NCI-H510A treated with DMSO at 0.1 percent for 48 hours (cell line): ENCODE measurements around the gene CAMK2D.

Source experiments
- DNase-seq: peaks from one replicate; lab custom pipeline; 2025; lab: John Stamatoyannopoulos, UW

The CAMK2D gene

DNA sequence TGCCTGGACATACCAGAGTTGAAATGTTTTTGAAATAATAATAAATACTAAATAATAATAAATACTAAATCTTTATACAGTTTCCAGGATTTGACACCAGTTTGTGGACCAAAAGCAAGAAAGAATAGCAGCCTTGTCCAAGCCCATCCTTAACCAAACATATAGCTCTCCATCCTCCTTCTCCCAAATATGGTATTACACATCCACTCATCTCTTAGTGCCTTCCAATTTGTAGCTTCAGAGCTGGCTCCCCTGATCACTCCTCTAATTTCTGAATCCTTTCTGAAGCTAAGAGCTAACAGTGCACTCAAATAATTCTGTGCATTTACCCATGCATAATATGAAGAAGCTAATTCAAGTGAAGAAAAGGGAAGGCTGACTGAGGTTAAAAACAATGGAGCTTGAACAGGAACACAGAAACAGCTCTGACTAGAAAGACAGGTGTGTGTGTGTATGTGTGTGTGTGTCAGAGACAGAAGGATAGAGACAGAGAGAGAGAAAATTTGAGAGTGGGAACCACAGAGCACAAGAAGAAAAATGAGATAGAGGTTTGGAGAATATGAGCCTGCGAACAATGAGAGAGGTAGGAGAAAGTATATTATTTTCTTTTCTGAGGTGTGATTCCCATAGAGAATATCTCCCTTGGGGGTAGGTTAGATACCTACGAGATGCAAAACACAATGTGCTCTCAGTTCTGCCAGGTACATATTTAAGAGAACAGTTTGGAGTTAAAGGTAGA is 123.5 kb downstream of the CAMK2D start:
- DNase-seq, result no peak

DNA sequence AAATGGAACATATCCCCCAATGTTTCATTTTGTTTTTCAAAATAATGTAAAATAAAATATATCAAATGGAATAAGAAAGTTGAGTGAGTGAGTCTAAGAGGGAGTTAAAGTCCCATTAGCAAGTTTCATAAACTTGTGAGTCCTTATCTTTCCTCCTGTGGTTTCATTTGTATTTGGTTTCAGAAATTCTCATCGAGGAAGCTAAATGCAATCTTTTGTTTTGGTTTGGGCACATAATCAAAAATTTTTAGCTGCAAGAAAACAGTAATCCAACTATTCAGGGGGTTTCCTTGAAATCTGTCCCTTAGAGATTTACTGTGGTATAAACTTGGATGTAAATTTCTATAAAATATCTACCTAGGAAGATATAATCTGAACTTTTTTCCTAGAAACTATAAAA is 124.2 kb downstream of the CAMK2D start:
- DNase-seq, result no peak

DNA sequence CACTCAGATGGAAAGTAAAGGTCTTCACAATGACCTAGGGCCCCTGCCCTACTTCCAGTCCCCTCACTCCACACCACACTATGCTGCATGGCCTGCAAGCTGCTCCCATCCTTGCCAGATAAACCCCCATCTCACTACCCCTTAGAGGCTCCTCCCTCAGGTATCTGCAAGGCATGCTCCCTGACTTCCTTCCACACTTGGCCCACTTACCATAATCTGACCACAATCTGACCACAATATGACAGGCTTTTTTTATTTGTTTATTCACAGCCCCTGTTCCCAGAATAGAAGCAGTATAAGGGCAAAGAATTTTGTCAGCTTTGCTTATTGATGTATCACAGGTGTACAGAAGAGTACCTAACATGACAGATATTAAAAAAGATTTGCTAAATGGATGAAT is 124.7 kb downstream of the CAMK2D start:
- DNase-seq, result no peak

DNA sequence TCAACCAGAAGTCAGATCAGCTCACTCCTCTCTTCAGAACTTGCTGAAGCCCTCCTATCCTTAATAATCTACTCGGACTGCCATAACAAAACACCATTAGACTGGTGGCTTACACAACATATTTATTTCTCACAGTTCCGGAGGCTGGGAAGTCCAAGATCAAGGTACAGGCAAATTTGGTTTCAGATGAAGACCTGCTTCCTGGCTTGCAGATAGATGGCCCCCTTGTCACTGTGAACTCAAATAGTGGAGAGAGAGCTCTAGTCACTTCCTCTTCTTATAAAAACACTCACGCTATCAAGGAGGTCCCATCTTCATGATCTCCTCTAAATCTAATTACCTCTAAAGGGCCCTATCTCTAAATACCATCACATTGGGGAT is 125.1 kb downstream of the CAMK2D start:
- DNase-seq, result no peak

DNA sequence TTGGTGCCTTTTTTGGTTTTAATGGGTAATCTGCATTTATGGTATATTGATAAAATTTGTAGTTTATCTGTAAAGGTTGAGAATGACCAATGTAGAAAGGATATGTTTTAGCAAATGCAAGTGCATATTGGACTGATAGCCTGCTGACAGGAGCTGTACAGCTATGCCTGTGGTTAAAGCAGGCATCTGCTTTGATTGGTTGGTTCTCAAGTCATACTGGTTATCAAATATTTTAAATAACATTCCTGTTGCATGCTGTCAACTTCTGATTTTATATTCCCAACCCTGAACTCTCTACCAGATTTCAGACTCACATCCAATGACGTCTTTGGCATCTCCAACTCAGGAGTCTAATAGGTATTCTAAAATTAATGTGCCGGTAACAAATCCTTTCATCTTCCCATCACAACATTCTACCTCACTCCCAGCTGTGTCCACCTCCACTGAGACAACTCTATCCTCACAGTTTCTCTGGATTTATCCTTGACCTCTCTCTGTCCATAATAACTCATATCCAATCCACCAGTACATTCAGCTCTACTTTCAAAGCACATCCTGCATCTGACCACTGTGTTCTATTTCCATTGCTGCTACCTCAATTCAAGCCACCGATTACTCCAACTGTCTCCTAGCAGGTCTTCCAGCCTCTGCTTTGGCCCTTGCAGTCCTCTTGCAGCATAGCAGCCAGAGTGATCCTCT is 125.7 kb downstream of the CAMK2D start:
- no peak for DNase-seq

DNA sequence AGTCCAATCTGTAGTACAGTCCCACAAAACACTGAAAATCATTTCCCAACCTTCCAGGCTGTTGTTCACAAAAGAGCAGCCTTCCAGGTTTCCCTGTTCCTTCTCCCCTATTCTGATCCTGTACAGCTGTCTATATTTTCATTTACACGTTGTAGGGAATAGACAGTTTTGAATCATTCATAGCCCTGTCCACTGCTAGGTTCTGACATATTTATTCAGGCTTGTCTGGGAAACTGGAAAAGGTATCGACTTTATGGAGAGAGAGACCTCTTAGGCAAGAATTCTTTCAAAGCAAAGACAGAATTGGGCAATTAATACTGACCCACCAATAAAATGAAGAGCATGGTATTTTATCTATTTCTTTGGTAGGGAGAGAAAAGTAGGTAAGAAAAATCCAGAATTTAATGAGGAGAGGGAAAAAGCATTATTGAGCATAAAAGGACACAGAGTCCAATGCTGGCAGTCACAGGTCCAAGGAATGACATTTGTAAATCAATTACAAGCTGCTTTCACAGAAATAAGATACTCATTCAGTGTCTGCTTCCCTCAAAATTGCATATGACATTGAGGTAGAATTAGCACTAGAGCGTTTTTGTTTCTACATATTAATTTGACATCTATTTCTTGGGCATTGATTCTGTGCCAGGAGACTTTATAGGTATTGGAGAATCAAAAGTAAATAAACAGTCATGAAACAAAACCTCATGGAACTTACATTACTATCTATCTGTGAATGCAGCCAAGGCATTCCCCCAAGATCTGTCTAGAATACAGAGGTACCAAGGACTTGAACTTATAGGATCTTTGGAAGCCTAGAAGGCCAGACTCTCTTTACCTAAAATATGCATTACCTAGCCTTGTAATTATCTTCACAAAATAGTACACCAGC is 127.2 kb downstream of the CAMK2D start:
- no peak for DNase-seq

DNA sequence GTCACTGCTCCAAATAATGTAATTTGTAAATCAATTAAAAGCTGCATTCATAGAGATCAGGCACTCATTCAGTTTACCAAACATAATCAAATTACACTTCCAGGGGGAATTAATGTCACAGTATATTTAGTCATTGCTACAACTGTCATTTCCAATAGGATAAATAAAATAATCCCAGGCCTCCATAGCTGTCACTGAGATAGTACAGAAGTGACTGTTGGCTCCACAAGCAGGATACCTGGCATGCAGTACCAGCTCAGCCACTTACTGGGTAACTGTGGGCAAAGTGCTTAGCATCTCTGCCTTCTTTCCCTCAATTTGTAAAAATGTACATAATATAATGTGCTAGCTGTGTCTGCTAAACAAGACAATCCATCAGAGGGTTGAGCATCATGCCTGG is 128.1 kb downstream of the CAMK2D start:
- no peak for DNase-seq

DNA sequence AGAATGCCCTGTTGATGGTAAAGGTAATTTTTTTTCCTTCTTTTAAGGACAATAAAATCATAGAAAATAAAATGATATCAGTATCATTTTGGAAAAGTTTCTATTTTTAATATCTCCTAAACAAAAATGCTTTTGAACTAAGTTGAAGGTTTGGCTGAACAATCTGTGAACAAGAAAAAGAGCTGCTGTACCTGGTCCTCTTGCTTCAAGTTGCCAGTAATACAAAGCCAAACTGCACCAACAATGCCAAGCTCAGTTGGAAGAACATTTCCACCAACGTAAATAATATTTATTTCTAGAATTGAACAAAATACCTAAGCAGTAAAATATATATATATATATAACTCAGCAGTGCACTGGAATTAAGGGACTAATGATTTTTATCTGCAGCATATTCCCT is 132.8 kb downstream of the CAMK2D start:
- DNase-seq, result no peak

DNA sequence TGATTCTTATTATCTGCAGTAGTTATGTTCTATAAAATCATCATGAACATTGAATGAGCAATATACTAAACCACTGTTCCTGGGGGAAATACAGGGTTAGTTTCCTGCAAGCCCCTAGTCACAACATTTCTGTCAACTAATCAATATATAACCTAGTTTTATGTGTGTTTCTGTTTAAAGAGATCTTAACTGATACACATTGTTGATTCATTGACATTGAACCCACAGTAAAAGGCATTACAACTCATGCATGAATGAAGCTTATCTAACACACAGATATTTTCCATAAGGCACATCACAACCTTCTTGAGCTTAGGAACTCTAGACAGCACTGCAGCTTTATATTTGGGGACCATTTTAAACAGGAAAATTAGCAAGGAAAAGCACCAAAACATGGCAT is 134.2 kb downstream of the CAMK2D start:
- no peak for DNase-seq

DNA sequence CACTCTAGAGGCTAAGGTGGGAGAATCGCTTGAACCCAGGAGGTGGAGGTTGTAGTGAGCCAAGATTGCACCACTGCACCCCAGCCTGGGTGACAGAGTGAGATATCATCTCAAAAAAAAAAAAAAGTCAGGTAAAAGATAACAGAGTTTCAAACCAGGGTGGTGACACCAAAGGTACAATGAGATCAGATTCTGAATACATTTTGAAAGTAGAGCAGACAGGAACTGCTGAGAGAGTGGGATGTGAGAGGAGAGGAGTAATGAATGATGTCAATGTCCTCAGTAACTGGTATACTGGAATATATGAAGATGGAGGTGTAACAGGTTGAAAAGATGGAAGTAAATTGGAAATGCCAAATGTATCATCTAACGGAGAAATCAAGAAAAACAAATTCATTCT is 135.6 kb downstream of the CAMK2D start:
- no peak for DNase-seq

DNA sequence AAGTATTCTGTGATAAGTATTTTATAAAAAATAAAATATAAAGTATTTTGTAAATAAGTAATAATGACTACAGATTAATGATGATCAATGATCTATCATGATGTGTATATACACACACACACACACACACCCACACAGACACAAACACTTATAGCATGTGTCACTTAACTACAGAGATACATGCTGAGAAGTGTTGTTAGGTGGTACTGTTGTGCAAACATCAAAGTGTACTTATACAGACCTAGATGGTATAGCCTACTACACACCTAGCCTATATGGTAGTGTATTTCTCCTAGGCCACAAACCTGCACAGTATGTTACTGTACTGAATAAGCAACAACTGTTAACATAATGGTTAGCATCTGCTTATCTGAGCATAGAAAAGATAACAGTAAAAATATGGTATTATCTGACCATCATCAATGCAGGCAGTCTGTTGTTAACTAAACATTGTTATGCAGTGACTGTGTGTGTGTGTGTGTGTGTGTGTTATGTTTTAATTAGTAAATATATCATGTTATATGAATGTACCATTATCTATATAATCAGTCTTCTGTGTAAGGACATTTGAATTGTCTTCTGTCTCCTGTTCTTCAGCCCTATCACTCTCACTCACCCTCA is 138.2 kb downstream of the CAMK2D start:
- no peak for DNase-seq

DNA sequence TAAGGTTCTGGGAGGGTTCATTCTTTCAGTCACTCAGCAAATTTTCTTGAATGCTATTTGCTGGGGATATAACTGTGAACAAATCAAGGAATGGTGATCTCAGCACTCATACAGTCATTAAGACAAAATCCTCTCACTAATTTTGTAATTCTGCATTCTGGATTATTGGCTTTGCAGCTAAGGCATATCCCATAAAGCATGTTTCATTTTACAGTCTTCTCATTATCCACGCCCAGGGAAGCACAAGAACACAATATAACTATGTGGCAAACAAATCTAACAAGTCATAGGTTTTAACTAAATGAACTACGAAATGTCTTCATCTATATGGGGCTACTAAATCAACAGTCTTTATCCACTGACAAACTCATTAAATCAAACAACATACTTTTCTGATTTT is 139.9 kb downstream of the CAMK2D start:
- no peak for DNase-seq

DNA sequence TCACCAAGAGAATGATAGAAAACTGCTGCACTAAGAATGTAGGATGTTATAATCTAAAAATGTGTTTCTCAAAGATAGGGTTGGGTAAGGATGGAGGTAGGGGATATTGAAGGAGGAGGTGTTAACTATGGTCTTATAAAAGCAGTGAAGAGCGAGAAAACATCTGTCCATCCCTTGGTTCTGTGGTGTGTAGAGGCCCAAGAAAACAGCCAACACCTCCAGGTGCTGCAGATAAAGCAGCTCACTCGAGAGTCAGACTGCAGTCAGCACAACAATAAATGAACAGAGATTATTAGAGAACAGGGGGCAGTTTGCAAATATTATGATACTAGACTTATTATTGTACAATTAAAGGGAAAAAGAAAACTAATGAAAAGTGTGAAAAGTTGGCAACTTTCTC is 141.5 kb downstream of the CAMK2D start:
- no peak for DNase-seq

DNA sequence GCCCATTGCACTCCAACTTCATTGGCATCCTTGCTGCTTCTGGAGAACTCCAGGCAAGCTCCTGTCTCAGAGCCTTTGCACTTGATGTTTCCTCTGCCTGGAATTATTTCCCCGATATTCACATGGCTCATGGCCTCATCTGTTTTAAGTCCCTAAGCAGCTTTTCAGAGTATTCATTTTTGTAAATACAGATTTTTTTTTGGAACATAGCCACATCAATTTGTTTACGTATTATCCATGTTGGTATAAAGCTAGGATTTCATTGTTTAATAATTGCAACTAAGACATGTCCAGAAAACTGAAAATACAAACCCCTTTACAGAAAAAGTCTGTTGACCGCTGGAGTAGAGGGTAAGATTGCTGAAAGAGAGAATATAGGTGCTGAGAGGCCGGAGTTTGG is 142.0 kb downstream of the CAMK2D start:
- no peak for DNase-seq

DNA sequence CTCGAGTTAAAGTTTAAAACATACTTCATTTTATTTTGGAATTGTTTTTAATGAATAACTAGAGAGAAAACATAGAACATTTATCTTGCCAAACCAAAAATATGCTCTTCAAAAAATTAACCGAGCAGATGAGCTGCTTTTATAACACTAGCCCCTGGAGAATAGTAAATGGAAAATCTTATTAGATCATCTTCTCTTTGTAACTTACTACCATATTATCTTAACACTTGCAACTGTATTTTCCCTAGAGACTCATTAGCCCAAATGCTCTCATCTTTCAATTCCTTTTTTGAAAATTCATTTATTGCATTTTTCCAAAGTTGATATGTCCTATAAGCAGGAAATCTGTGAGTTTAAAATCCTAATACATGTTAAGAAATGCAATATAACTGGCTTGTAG is 143.3 kb downstream of the CAMK2D start:
- DNase-seq, result no peak

DNA sequence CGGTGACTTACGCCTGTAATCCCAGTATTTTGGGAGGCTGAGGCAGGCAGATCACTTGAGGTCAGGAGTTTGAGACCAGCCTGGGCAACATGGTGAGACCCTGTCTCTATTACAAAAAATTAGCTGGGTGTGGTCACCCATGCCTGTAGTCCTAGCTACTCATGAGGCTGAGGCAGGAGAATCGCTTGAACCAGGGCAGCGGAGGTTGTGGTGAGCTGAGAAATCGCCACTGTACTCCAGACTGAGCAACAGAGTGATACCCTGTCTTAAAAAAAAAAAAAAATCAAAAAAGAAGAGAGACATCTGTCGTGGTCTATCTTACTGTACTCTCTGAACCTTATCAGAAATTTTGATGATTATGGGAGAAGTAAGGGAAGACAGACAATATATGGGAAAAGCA is 144.3 kb downstream of the CAMK2D start:
- DNase-seq, result no peak

DNA sequence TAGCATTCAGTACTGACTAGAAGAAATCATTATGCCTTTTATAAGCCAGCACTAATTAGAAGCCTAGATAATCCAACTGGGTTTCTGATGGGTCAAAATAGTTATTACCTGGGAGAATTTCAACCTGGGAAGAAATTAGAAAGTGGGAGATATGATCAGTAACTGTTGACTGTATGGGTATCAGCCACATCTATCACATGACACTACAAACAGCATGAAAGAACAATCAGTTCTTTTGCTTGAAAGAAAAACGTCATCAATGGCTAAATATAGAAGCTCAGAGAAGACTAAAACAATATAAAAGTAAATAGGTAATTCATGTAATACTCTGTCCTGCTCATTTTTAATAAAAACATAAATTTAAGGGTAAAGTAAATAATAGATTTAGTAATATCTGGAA is 145.1 kb downstream of the CAMK2D start:
- no peak for DNase-seq

DNA sequence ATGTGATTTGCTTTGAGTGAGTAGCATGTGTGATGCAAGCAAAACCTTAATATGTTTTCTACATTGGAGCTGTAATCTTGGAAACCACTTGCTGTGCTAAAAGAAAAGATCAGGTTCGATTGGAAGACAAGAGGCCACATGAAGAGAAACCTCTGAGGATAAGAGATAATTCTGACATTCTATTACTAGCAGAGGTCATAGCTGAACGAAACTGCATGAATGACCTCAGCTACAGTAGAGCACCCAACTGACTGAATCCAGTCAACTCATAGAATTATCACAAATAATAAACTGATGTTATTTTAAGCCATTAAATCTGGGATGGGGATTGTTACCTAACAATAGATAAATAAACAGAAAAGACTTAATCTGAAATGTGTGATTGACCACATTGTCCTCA is 147.1 kb downstream of the CAMK2D start:
- DNase-seq, result no peak

DNA sequence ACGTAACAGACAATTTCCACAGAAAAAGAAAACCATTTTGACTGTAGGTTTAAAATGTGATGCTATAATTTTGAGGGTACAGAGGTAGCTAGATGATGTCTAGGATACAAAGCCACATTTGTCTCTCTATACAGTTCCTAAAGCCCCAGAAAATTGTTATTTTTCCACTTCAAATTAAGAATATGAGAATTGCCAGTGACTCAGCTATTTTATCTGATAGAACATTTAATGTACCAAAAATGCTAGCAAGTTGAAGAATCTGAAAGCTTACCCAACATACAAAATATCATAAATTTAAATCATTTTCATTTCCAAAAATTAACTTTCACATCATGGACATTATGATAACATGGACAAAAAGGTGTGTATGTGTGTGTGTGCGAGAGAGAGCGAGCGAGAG is 148.0 kb downstream of the CAMK2D start:
- no peak for DNase-seq

DNA sequence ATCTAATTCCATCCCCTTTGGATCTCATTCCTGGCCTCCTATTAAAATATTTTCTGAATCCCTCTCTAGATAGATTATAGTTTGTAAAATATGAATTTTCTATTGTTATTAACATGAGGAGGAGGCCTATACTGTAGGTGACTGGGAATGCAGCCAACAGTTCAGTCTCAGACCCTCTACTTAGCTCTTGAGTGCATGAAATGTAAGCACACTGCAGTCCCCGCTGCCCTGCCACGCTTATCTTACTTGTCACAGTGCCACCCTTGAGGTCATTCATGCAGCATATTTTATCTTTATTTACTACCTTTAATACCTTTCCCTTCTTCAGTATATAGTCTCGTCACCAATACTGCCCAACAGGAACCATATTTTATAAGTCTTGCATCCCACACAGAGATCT is 151.0 kb downstream of the CAMK2D start:
- DNase-seq, result peak; percentile 44

DNA sequence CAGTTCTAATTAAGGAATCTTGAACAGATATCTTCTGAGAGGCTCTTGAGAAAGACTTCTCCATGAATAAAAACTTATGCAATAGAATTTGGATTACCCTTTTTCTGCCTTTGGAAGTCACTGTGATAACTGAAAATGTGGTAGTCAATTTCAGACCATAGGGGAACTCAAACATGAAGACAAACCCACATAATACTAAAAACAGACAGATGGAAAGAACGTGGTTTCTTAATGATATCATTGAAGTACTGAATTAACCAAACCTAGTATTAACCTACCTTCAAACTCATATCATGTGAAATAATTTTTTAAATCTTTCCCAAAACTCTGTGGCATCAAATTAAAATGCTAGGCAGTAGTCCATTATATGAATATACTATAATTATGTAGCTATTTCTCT is 153.5 kb downstream of the CAMK2D start:
- no peak for DNase-seq

DNA sequence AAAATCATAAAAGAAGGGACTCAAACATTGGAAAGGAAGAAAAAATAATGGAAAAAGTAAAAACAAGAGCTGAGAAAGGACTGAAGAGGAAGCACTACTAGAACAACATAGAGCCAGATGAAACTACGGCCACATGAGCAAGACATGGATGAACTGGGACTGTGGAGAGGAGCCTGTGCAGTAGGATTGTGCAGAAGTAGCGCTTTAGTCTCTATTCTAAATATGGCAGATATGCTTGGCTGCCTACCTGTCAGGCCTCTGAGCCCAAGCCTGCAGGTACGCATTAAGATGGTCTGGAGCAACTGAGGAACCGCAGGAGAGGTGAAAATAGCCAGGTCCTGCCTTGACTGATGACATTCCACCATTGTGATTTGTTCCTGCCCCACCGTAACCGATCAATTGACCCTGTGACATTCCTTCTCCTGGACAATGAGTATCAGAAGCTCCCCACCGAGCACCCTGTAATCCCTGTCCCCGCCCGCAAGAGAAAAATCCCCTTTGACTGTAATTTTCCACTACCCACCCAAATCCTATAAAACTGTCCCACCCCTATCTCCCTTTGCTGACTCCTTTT is 154.3 kb downstream of the CAMK2D start:
- DNase-seq, result no peak
